ENCODE results near the gene C20orf173. TPM values are rescaled to one million over a fixed set of nuclear protein-coding genes. Genes with fewer than 3 reads are reported as not detected.

Gene C20orf173
- total RNA-seq, 2 experiments from 2014 or later: not detected

- H3K4me1 Mint-ChIP-seq (ENCODE audit: low read depth): no peaks in the 10 kb centered on the region
- CTCF ChIA-PET: interaction anchor here (0.8 to 1.0 kb wide), 2 partner anchors 12 to 156 kb away, joined by 3 to 4 read pairs; no protein-coding TSS in a partner anchor
- no peaks in the 10 kb centered on the region for H3K9me3 Mint-ChIP-seq
- DNase-seq: no peak
- H3K36me3 Mint-ChIP-seq (ENCODE audit: low read depth): peaks cover 30% of the 10 kb centered on the region
- no peak overlapping the region for H3K27ac Mint-ChIP-seq
- no peak overlapping the region for H3K4me3 Mint-ChIP-seq
- intact Hi-C loops (cut with micrococcal nuclease): no loop called here
- no peaks in the 10 kb centered on the region for H3K27me3 Mint-ChIP-seq (ENCODE audit: low read depth)
Observed at GRCh38 chr20:35499271-35499670, 30.2 kb downstream of the C20orf173 start.

GRCh38 chr20:35497780-35498189 is 31.7 kb downstream of the C20orf173 start:
- Mint-ChIP-seq H3K4me1 (ENCODE audit: low read depth) (peaks cover under 1% of the 10 kb centered on the region), H3K27ac (no peak overlapping the region), H3K27me3 (ENCODE audit: low read depth) (no peaks in the 10 kb centered on the region), H3K4me3 (no peak overlapping the region), H3K9me3 (no peaks in the 10 kb centered on the region), H3K36me3 (ENCODE audit: low read depth) (peaks cover 34% of the 10 kb centered on the region)
- CTCF ChIA-PET: interaction anchor here (1.6 kb wide), 1 partner anchor 34 kb away, joined by 10 read pairs; no protein-coding TSS in a partner anchor
- DNase-seq: no peak
- intact Hi-C loops (cut with micrococcal nuclease): no loop called here

- H3K4me3 Mint-ChIP-seq: no peak overlapping the region
- no peaks in the 10 kb centered on the region for H3K27me3 Mint-ChIP-seq (ENCODE audit: low read depth)
- intact Hi-C loops (cut with micrococcal nuclease): no loop called here
- no peaks in the 10 kb centered on the region for H3K9me3 Mint-ChIP-seq
- no peak for DNase-seq
- peaks cover 33% of the 10 kb centered on the region for H3K36me3 Mint-ChIP-seq (ENCODE audit: low read depth)
- no peak overlapping the region for H3K27ac Mint-ChIP-seq
- CTCF ChIA-PET: interaction anchor here (1.6 kb wide), 1 partner anchor 33 kb away, joined by 10 read pairs; no protein-coding TSS in a partner anchor
- peaks cover 5% of the 10 kb centered on the region for H3K4me1 Mint-ChIP-seq (ENCODE audit: low read depth)
Observed at GRCh38 chr20:35497320-35497719, 32.1 kb downstream of the C20orf173 start.

- Mint-ChIP-seq H3K9me3 (no peaks in the 10 kb centered on the region), H3K27ac (no peak overlapping the region), H3K4me1 (ENCODE audit: low read depth) (peaks cover 14% of the 10 kb centered on the region), H3K4me3 (no peak overlapping the region), H3K36me3 (ENCODE audit: low read depth) (peaks cover 39% of the 10 kb centered on the region), H3K27me3 (ENCODE audit: low read depth) (no peaks in the 10 kb centered on the region)
- CTCF ChIA-PET: interaction anchor here (0.6 to 1.2 kb wide), 2 partner anchors 32 to 283 kb away, joined by 3 to 4 read pairs; no protein-coding TSS in a partner anchor
- intact Hi-C loops (cut with micrococcal nuclease): no loop called here
- DNase-seq: no peak
Observed at GRCh38 chr20:35496481-35496880, 33.0 kb downstream of the C20orf173 start.

- CTCF ChIA-PET: interaction anchor here (1.3 to 4.2 kb wide), 2 partner anchors 12 to 29 kb away, joined by 4 to 17 read pairs; no protein-coding TSS in a partner anchor
Observed at GRCh38 chr20:35492352-35492751, 37.1 kb downstream of the C20orf173 start.

GRCh38 chr20:35491823-35492222 is 37.6 kb downstream of the C20orf173 start:
- CTCF ChIA-PET: interaction anchor here (1.3 to 4.2 kb wide), 2 partner anchors 13 to 29 kb away, joined by 4 to 17 read pairs; no protein-coding TSS in a partner anchor
- H3K27me3 Mint-ChIP-seq (ENCODE audit: low read depth): no peaks in the 10 kb centered on the region
- no peaks in the 10 kb centered on the region for H3K9me3 Mint-ChIP-seq
- intact Hi-C loops (cut with micrococcal nuclease): loop anchor here (2.0 kb wide), 1 partner anchor 125 kb away; no protein-coding TSS in a partner anchor
- H3K27ac Mint-ChIP-seq: peak overlapping the region; percentile 97
- no peak for DNase-seq
- peaks cover 36% of the 10 kb centered on the region for H3K36me3 Mint-ChIP-seq (ENCODE audit: low read depth)
- peaks cover 42% of the 10 kb centered on the region for H3K4me1 Mint-ChIP-seq (ENCODE audit: low read depth)
- H3K4me3 Mint-ChIP-seq: peak overlapping the region; percentile 98

More at GRCh38 chr20:35492352-35492751, 37.1 kb downstream of the C20orf173 start:
- H3K9me3 Mint-ChIP-seq: no peaks in the 10 kb centered on the region
- peaks cover 41% of the 10 kb centered on the region for H3K4me1 Mint-ChIP-seq (ENCODE audit: low read depth)
- peak overlapping the region; percentile 97 for H3K27ac Mint-ChIP-seq
- no peak for DNase-seq
- peak overlapping the region; percentile 98 for H3K4me3 Mint-ChIP-seq
- intact Hi-C loops (cut with micrococcal nuclease): no loop called here
- H3K36me3 Mint-ChIP-seq (ENCODE audit: low read depth): peaks cover 37% of the 10 kb centered on the region
- H3K27me3 Mint-ChIP-seq (ENCODE audit: low read depth): no peaks in the 10 kb centered on the region

GRCh38 chr20:35490736-35491181 is 38.7 kb downstream of the C20orf173 start:
- Mint-ChIP-seq H3K4me3 (peak overlapping the region; percentile 98), H3K27me3 (ENCODE audit: low read depth) (no peaks in the 10 kb centered on the region), H3K36me3 (ENCODE audit: low read depth) (peaks cover 36% of the 10 kb centered on the region), H3K4me1 (ENCODE audit: low read depth) (peaks cover 42% of the 10 kb centered on the region), H3K27ac (peak overlapping the region; percentile 97), H3K9me3 (no peaks in the 10 kb centered on the region)
- CTCF ChIA-PET: interaction anchor here (0.5 to 4.2 kb wide), 7 partner anchors 11 to 464 kb away, joined by 3 to 17 read pairs (median 3); partner anchors contain the start of gene SCAND1
- DNase-seq: peak; percentile 80
- intact Hi-C loops (cut with micrococcal nuclease): loop anchor here (1.0 to 2.0 kb wide), 2 partner anchors 35 to 126 kb away; partner anchors contain the start of gene CEP250

- H3K4me1 Mint-ChIP-seq (ENCODE audit: low read depth): peaks cover 44% of the 10 kb centered on the region
- intact Hi-C loops (cut with micrococcal nuclease): loop anchor here (1.0 to 2.0 kb wide), 2 partner anchors 34 to 127 kb away; partner anchors contain the start of gene CEP250
- CTCF ChIA-PET: interaction anchor here (4.2 kb wide), 1 partner anchor 27 kb away, joined by 17 read pairs; no protein-coding TSS in a partner anchor
Observed at GRCh38 chr20:35489717-35490116, 39.7 kb downstream of the C20orf173 start.

GRCh38 chr20:35487479-35487878 is 42.0 kb downstream of the C20orf173 start:
- intact Hi-C loops (cut with micrococcal nuclease): no loop called here
- Mint-ChIP-seq H3K36me3 (ENCODE audit: low read depth) (peaks cover 31% of the 10 kb centered on the region), H3K4me3 (no peak overlapping the region), H3K9me3 (peaks cover 2% of the 10 kb centered on the region), H3K4me1 (ENCODE audit: low read depth) (peaks cover 43% of the 10 kb centered on the region), H3K27me3 (ENCODE audit: low read depth) (no peaks in the 10 kb centered on the region), H3K27ac (no peak overlapping the region)
- no peak for DNase-seq
- CTCF ChIA-PET: interaction anchor here (0.7 to 1.7 kb wide), 3 partner anchors 23 to 117 kb away, joined by 3 to 7 read pairs (median 4); no protein-coding TSS in a partner anchor

More at GRCh38 chr20:35489717-35490116, 39.7 kb downstream of the C20orf173 start:
- DNase-seq: no peak
- Mint-ChIP-seq H3K4me3 (peak overlapping the region; percentile 98), H3K36me3 (ENCODE audit: low read depth) (peaks cover 30% of the 10 kb centered on the region), H3K27me3 (ENCODE audit: low read depth) (no peaks in the 10 kb centered on the region), H3K9me3 (no peaks in the 10 kb centered on the region), H3K27ac (peak overlapping the region; percentile 41)

GRCh38 chr20:35479798-35480197 is 49.7 kb downstream of the C20orf173 start:
- Mint-ChIP-seq H3K4me3 (no peak overlapping the region), H3K36me3 (ENCODE audit: low read depth) (peaks cover 15% of the 10 kb centered on the region), H3K27me3 (ENCODE audit: low read depth) (no peaks in the 10 kb centered on the region), H3K4me1 (ENCODE audit: low read depth) (peaks cover 2% of the 10 kb centered on the region), H3K9me3 (peaks cover 2% of the 10 kb centered on the region), H3K27ac (peak overlapping the region; percentile 1)
- intact Hi-C loops (cut with micrococcal nuclease): no loop called here
- no peak for DNase-seq
- CTCF ChIA-PET: interaction anchor here (0.6 to 1.0 kb wide), 3 partner anchors 11 to 90 kb away, joined by 3 to 7 read pairs (median 3); no protein-coding TSS in a partner anchor

- no peaks in the 10 kb centered on the region for H3K27me3 Mint-ChIP-seq (ENCODE audit: low read depth)
- no peak overlapping the region for H3K27ac Mint-ChIP-seq
- H3K36me3 Mint-ChIP-seq (ENCODE audit: low read depth): peaks cover 9% of the 10 kb centered on the region
- peak; percentile 37 for DNase-seq
- intact Hi-C loops (cut with micrococcal nuclease): no loop called here
- no peak overlapping the region for H3K4me3 Mint-ChIP-seq
- CTCF ChIA-PET: interaction anchor here (0.6 to 1.0 kb wide), 4 partner anchors 10 to 124 kb away, joined by 3 to 7 read pairs (median 3); no protein-coding TSS in a partner anchor
- no peaks in the 10 kb centered on the region for H3K9me3 Mint-ChIP-seq
- no peaks in the 10 kb centered on the region for H3K4me1 Mint-ChIP-seq (ENCODE audit: low read depth)
Observed at GRCh38 chr20:35478804-35479472, 50.5 kb downstream of the C20orf173 start.
